Measurements from ENCODE around the gene TAX1BP1.
"Not testable (repeated sequence)": the region's sequence is repeated elsewhere in the genome, so short reads cannot be mapped to it uniquely, and the experiment has no call there.

TAX1BP1 gene

GRCh38 chr7:27846388-27846787, 106.4 kb downstream of the TAX1BP1 start:
- DNase-seq, result no peak

DNA sequence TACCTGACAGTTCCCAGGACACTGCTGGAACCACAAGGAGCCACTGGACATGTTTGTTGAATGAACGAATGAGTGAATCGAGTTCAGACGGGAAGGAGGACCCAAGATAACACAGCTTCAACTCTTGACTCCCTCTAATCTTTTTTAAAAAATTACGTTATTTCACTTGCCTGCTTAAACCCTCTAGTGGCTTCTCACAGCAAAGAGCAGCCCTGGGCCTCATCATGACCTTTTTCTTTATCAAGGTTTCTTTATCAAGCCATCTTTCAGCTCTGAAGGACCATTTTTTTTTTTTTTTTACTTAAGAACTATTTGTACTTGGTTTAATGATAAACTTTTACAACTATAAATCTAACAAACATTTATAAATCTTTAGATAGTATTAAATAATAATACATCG, 110.6 kb downstream of the TAX1BP1 start:
- no peak for DNase-seq

- not testable (repeated sequence) for DNase-seq
Measured at GRCh38 chr7:27856703-27857485, 116.9 kb downstream of the TAX1BP1 start.

DNA sequence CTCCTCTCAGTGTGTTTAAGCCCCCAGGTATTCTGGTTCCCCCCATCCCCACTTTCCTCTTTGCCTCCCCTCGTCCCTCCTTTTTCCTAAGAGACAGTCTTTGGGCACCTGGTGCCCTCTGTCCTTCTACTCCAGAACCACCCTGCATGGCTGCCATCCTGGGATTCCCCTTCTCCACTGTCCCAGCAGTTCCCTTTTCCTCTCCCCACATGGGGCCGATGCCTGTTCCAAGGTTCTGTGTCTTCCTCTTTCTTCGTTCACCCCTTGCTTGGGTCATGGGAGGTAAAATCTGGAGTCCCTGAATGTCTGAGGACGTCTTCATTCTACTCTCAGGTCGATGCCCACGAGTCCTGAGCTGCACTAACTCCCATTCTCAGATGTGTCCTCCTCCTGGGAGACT, 120.8 kb downstream of the TAX1BP1 start:
- DNase-seq, result no peak

DNA sequence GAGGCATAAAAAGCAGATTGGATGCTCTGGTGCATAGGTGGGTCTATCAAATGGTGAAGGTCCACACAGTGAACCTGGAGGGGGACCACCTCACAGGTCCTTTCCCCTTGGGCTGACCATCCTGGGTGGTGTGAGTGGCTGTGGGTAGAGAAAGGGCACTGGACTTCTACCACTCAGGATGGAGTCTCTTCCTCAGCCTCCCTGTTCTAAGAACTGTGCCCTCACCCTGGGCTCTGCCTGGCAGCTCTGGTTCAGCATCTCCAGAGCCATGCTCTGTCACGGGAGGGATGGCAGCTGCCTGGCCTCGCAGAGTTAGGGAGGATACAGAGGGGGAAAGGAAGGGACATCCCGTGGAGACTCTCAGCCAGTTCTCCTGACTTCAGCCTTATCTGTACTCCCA, 121.8 kb downstream of the TAX1BP1 start:
- no peak for DNase-seq

- DNase-seq, result no peak
Measured at GRCh38 chr7:27863880-27864279, 123.9 kb downstream of the TAX1BP1 start.

GRCh38 chr7:27866256-27866655, 126.3 kb downstream of the TAX1BP1 start:
- no peak for DNase-seq

GRCh38 chr7:27866828-27867672, 127.1 kb downstream of the TAX1BP1 start:
- no peak for DNase-seq

- DNase-seq, result no peak
Measured at GRCh38 chr7:27868131-27868550, 128.2 kb downstream of the TAX1BP1 start.

DNA sequence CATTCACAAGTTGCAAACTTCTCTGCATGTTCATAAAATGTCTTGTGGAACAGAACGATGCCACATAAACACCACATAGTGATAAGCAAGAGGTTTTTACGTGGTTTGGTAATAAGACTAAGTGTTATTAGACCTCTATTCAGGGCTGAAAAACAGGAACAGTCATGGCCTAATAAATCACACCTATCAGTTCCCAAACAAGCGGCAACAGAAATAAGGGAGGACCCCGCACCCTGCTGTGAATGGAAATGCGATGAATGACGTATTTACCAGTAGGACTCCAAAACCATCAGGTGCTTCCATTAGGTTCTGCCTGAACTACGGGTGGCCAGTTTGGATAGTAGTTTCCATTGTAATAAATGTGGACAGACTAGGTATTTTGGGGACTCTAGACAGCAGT, 129.1 kb downstream of the TAX1BP1 start:
- DNase-seq, result no peak

GRCh38 chr7:27870595-27870994, 130.6 kb downstream of the TAX1BP1 start:
- no peak for DNase-seq

- no peak for DNase-seq
Measured at GRCh38 chr7:27871086-27871485, 131.1 kb downstream of the TAX1BP1 start.

- no peak for DNase-seq
Measured at GRCh38 chr7:27871866-27872265, 131.9 kb downstream of the TAX1BP1 start.

GRCh38 chr7:27872356-27873275, 132.7 kb downstream of the TAX1BP1 start:
- DNase-seq, result no peak

GRCh38 chr7:27873981-27874957, 134.3 kb downstream of the TAX1BP1 start:
- DNase-seq, result no peak

DNA sequence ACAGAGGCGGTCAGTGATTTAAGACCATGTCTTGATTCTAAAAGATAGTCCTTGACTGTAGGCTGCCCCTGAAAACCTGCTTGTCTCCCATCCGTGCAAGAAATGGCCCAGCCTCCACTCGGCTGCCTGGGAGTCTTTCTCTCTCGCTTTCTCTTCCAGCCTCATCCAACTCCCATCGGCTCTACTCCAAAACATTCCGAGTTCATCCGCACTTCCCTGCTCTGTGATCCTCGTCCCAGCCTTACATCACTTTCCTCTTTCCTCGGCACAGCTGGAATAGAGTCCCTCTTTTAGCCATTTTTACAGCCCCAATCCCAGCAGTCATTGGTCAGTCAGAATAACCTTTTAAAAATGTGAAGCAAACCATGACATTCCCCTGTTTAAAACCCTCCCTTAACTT, 135.1 kb downstream of the TAX1BP1 start:
- DNase-seq, result no peak

DNA sequence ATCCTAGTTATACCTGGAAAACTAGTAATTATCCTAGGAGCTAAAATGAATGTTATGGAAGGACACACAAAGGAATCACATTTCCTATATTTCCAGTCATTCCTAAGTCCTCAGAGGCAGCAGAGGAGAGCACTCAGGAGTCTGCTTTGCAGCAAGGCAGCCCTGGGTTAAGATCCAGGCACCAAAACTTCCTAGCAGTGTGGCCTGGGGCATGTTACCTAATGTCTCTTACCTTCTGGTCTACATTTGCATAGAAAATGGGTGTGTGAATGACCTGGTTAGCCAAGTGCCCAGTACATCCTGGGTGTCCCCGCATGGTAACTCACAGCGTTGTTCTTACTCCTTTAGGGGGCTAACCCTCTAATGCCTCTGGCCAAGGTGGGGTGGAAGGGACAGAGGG, 135.9 kb downstream of the TAX1BP1 start:
- no peak for DNase-seq

- DNase-seq, result no peak
Measured at GRCh38 chr7:27876756-27877155, 136.8 kb downstream of the TAX1BP1 start.
